ENCODE data around the gene AGPAT3.

AGPAT3 gene

DNA sequence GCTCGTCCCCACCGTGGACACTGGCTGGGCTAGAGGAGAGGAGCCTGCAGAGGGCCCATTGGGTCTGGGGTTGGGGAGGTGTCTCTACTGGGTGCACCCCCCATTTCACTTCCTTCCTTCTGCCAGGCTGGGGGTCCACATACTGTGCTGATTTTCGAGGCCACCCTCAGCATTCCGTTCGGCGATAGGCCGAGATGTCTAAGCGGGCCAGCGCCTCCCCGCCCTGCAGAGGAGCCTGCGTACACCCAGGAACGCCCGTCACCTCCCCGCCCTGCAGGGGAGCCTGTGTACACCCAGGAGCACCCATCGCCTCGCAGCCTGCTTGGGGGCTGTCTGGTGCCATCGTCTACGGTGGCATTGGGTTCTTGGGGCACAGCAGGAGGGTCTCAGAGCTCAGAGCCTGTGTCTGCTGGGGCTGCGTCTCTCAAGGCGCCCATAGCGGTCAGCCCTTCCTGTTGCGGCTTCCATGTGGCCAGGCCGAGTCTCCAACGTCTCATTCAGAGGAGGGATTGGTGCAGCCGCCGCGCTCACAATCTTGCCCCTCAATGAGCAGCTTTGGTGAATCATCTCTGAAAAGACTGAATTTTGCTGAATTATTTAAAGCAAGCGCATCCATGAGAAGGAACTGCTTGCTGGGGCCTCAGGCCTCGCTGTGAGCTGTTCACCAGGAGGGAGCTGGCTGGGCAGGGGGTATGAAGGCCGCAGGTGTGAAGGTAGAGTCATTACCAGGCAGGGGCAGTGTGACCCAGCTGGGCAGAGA is 30.7 kb upstream of the AGPAT3 start:
- Histone ChIP-seq H3K4me1 (no peaks in the 10 kb centered on the region), H3K4me3 (ENCODE audit: low read depth, low read length) (no peak overlapping the region), H3K9me3 (ENCODE audit: control insufficient read depth, low read length) (no peaks in the 10 kb centered on the region), H3K4me2 (ENCODE audit: low read length) (no peak overlapping the region), H2AFZ (no peak overlapping the region), H3K36me3 (ENCODE audit: control insufficient read depth, insufficient read depth, low read length) (no peaks in the 10 kb centered on the region), H3K27ac (no peak overlapping the region), H3K27me3 (ENCODE audit: control insufficient read depth, insufficient read depth, low read length) (no peaks in the 10 kb centered on the region), H3K9ac (no peak overlapping the region), H3K79me2 (no peaks in the 10 kb centered on the region)
- TF ChIP-seq, protein P1, sequence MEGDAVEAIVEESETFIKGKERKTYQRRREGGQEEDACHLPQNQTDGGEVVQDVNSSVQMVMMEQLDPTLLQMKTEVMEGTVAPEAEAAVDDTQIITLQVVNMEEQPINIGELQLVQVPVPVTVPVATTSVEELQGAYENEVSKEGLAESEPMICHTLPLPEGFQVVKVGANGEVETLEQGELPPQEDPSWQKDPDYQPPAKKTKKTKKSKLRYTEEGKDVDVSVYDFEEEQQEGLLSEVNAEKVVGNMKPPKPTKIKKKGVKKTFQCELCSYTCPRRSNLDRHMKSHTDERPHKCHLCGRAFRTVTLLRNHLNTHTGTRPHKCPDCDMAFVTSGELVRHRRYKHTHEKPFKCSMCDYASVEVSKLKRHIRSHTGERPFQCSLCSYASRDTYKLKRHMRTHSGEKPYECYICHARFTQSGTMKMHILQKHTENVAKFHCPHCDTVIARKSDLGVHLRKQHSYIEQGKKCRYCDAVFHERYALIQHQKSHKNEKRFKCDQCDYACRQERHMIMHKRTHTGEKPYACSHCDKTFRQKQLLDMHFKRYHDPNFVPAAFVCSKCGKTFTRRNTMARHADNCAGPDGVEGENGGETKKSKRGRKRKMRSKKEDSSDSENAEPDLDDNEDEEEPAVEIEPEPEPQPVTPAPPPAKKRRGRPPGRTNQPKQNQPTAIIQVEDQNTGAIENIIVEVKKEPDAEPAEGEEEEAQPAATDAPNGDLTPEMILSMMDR (IDR thresholded peaks at IDR 0.05): no peak

DNA sequence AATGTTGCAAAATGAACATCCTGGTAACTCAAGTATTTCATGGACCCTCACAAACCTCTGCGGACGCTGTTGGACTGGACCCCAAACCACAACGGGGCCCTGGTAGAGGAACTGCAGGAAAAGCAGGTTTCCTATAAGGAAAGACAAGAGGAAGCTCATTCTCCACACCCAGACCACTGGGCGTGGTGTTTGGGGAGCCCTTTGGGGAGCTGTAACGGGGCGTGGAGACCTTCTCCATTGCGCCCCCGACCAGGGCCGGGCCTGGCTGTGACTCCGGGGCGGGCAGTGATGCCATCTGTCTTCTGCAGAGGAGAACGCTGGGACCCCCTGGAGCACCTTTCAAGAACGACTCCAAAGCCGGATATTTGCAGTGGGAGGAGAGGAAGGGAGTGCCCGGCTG is 30.0 kb upstream of the AGPAT3 start:
- TF ChIP-seq, protein P1 (IDR thresholded peaks at IDR 0.05): no peak
- H3K27me3 ChIP-seq (ENCODE audit: control insufficient read depth, insufficient read depth, low read length): no peaks in the 10 kb centered on the region
- H3K9ac ChIP-seq: no peak overlapping the region
- no peaks in the 10 kb centered on the region for H3K9me3 ChIP-seq (ENCODE audit: control insufficient read depth, low read length)
- H3K4me3 ChIP-seq (ENCODE audit: low read depth, low read length): no peak overlapping the region
- H3K4me1 ChIP-seq: no peaks in the 10 kb centered on the region
- H3K4me2 ChIP-seq (ENCODE audit: low read length): no peak overlapping the region
- H3K36me3 ChIP-seq (ENCODE audit: control insufficient read depth, insufficient read depth, low read length): no peaks in the 10 kb centered on the region
- H3K79me2 ChIP-seq: no peaks in the 10 kb centered on the region
- H3K27ac ChIP-seq: no peak overlapping the region
- H2AFZ ChIP-seq: no peak overlapping the region

DNA sequence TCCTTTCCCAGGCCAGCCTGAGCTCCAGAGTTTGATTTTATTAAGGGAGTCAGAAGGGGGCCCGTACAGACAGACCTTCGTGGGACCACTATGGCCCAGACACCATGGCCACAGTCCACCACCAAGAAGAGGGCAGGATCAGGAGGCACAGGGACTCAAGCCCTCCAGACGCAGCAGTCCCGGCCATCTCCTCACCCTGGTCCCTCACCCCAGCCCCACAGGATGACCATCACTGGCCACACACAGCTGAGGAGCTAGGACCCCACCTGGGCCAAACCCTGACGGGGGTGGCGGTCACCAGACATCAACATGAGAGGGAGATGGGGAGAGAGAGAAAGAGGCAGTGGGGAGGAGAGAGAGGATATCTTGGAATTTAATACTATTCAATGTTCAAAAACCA is 29.2 kb upstream of the AGPAT3 start:
- no peaks in the 10 kb centered on the region for H3K9me3 ChIP-seq (ENCODE audit: control insufficient read depth, low read length)
- no peaks in the 10 kb centered on the region for H3K36me3 ChIP-seq (ENCODE audit: control insufficient read depth, insufficient read depth, low read length)
- H3K27me3 ChIP-seq (ENCODE audit: control insufficient read depth, insufficient read depth, low read length): no peaks in the 10 kb centered on the region
- no peak overlapping the region for H3K4me3 ChIP-seq (ENCODE audit: low read depth, low read length)
- H3K4me2 ChIP-seq (ENCODE audit: low read length): no peak overlapping the region
- H2AFZ ChIP-seq: no peak overlapping the region
- H3K79me2 ChIP-seq: no peaks in the 10 kb centered on the region
- H3K9ac ChIP-seq: no peak overlapping the region
- no peak overlapping the region for H3K27ac ChIP-seq
- H3K4me1 ChIP-seq: no peaks in the 10 kb centered on the region
- TF ChIP-seq, protein P1 (IDR thresholded peaks at IDR 0.05): no peak

DNA sequence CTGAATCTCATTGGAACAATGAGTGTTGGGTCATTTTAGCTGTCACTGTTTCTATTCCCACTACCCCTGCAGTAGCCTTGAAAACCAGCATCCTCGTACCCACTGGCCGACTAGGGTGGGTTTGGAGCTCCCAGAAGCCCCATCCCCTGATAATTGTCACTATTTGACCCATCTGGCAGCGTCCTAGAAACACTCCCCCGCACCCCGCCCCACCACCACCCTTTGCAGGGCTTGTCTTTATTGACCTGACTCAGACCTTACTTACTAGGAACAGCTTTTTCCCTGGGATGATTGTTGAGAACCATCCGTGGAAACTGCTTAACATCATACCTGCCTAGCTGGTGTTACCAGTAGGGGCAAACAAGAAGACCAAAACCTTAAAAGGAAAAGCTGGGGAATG is 28.4 kb upstream of the AGPAT3 start:
- no peak overlapping the region for H3K4me2 ChIP-seq (ENCODE audit: low read length)
- TF ChIP-seq, protein P1 (IDR thresholded peaks at IDR 0.05): no peak
- H3K9me3 ChIP-seq (ENCODE audit: control insufficient read depth, low read length): no peaks in the 10 kb centered on the region
- no peak overlapping the region for H3K9ac ChIP-seq
- no peak overlapping the region for H3K27ac ChIP-seq
- H3K36me3 ChIP-seq (ENCODE audit: control insufficient read depth, insufficient read depth, low read length): no peaks in the 10 kb centered on the region
- H3K79me2 ChIP-seq: no peaks in the 10 kb centered on the region
- H2AFZ ChIP-seq: no peak overlapping the region
- no peaks in the 10 kb centered on the region for H3K4me1 ChIP-seq
- no peak overlapping the region for H3K4me3 ChIP-seq (ENCODE audit: low read depth, low read length)
- no peaks in the 10 kb centered on the region for H3K27me3 ChIP-seq (ENCODE audit: control insufficient read depth, insufficient read depth, low read length)

DNA sequence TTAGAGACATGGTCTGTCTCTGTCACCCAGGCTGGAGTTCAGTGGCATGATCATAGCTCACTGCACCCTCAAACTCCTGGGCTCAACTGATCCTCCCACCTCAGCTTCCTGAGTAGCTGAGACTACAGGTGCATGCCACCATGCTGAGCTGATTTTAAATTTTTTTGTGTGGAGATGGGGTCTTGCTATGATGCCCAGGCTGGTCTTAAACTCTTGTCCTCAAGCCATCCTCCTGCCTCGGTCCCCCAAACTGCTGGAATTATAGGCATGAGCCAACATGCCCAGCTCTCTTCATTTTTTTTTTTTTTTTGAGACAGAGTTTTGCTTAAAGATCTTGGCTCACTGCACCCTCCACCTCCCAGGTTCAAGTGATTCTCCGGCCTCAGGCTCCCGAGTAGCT is 24.8 kb upstream of the AGPAT3 start:
- Histone ChIP-seq H3K4me2 (ENCODE audit: low read length) (no peak overlapping the region), H3K36me3 (ENCODE audit: control insufficient read depth, insufficient read depth, low read length) (no peaks in the 10 kb centered on the region), H3K4me1 (no peaks in the 10 kb centered on the region), H3K27ac (no peak overlapping the region), H3K79me2 (no peaks in the 10 kb centered on the region), H3K4me3 (ENCODE audit: low read depth, low read length) (no peak overlapping the region), H3K27me3 (ENCODE audit: control insufficient read depth, insufficient read depth, low read length) (no peaks in the 10 kb centered on the region), H3K9me3 (ENCODE audit: control insufficient read depth, low read length) (no peaks in the 10 kb centered on the region), H3K9ac (no peak overlapping the region), H2AFZ (no peak overlapping the region)
- TF ChIP-seq, protein P1 (IDR thresholded peaks at IDR 0.05): no peak

Measured in parathyroid adenoma (tissue), 2 donors.